HCT116 (cell line): ENCODE measurements around the gene ASXL2. TPM values are rescaled to one million over a fixed set of nuclear protein-coding genes. Genes with fewer than 3 reads are reported as not detected.

Source experiments
- ATAC-seq: fragments of 200-7000 bp; cut with Tn5 transposase; 2 replicates; pipeline ENCODE4 v1.9.1; 2020; ENCODE audit warnings: mild to moderate bottlenecking, moderate library complexity
- BruUV-seq: library from RNA; stranded (reverse); fragments of 400-500 nt; replicated peaks from 2 replicates; lab custom pipeline; 2021; lab: Mats Ljungman, UMichigan
- CTCF ChIA-PET: fragments of 300-600 bp; sonication (Branson Sonifier 250); formaldehyde crosslinking; loops from one replicate; lab custom pipeline; 2021; ENCODE audit warnings: antibody characterized with exemption; lab: Charles Lee
- POLR2A ChIA-PET: fragments of 300-600, 350-600 bp; sonication (Branson Sonifier 250); formaldehyde crosslinking; loops from one replicate; lab custom pipeline; 2021; ENCODE audit warnings: antibody characterized with exemption; lab: Charles Lee
- RAD21 ChIA-PET, 2 experiments: fragments of 300-600 bp; sonication (Branson Sonifier 250); formaldehyde crosslinking; loops; one replicate each; lab custom pipeline; 2023; ENCODE audit warnings: low total read pairs in 2 of 2; ENCODE audit not compliant: uncharacterized antibody in 2 of 2, unreplicated experiment in 2 of 2, low non-redundant PET in 1 of 2; lab: Charles Lee
- DNase-seq: peaks from one replicate; pipeline ENCODE4 v3.0.0-alpha.2; 2010; ENCODE audit warnings: low read depth, low spot score
- H2AFZ ChIP-seq: fragments of 200-600 bp; shearing (Covaris generic), sonication (generic); 2 replicates; pipeline ENCODE4 v1.6.1; 2017; ENCODE audit warnings: low read depth, mixed run types, mixed read lengths, antibody characterized with exemption, low read length; ENCODE audit not compliant: poor library complexity, severe bottlenecking
- H3K27ac ChIP-seq: 2 replicates; pipeline ENCODE4 v1.5.1; 2012; ENCODE audit warnings: low read depth, low read length
- H3K27me3 ChIP-seq: fragments of 200-600 bp; sonication (generic); 2 replicates; pipeline ENCODE4 v1.6.1; 2016; ENCODE audit warnings: mixed run types, low read length, mixed read lengths; ENCODE audit not compliant: insufficient read depth
- H3K36me3 ChIP-seq, 2 experiments: fragments of 200-500 bp in 1 of 2; fragments of 200-600 bp in 1 of 2; sonication (Bioruptor generic) in 1 of 2; sonication (generic) in 1 of 2; 2 replicates each; pipeline versions ENCODE4 v1.5.1 to v1.6.1; 2014 to 2016; ENCODE audit warnings: low read length in 2 of 2, inconsistent platforms in 1 of 2, mixed read lengths in 1 of 2, mixed run types in 1 of 2; ENCODE audit not compliant: insufficient read depth in 2 of 2, control insufficient read depth in 1 of 2
- H3K4me1 ChIP-seq, 2 experiments: fragments of 200-600 bp in 1 of 2; sonication (generic) in 1 of 2; 2 replicates each; pipeline versions ENCODE4 v1.5.1 to v1.6.1; 2012 to 2017; ENCODE audit warnings: low read length in 2 of 2, inconsistent platforms in 1 of 2, mild to moderate bottlenecking in 1 of 2, mixed read lengths in 1 of 2, mixed run types in 1 of 2, moderate library complexity in 1 of 2; ENCODE audit not compliant: insufficient read depth in 2 of 2, control insufficient read depth in 1 of 2
- H3K4me2 ChIP-seq: fragments of 200-600 bp; sonication (generic); 2 replicates; pipeline ENCODE4 v1.6.1; 2017; ENCODE audit warnings: mixed run types, low read length, mixed read lengths
- H3K4me3 ChIP-seq, 2 experiments: fragments of 200-600 bp in 1 of 2; sonication (generic) in 1 of 2; replicated peaks in 1 of 2; 2 replicates each; pipeline ENCODE4 v1.5.1; 2011 to 2016; ENCODE audit warnings: low read length in 2 of 2, control low read depth in 1 of 2, low read depth in 1 of 2, mild to moderate bottlenecking in 1 of 2, mixed read lengths in 1 of 2, mixed run types in 1 of 2
- H3K79me2 ChIP-seq: fragments of 200-600 bp; sonication (generic); 2 replicates; pipeline ENCODE4 v1.6.1; 2017; ENCODE audit warnings: mild to moderate bottlenecking, mixed run types, low read length, moderate library complexity, mixed read lengths; ENCODE audit not compliant: insufficient read depth
- H3K9ac ChIP-seq: fragments of 200-600 bp; sonication (generic); 2 replicates; pipeline ENCODE4 v1.6.1; 2016; ENCODE audit warnings: low read length, mixed read lengths
- H3K9me2 ChIP-seq: fragments of 200-600 bp; sonication (generic), shearing (Covaris generic); 2 replicates; pipeline ENCODE4 v1.6.1; 2017; ENCODE audit warnings: mixed run types, mild to moderate bottlenecking, moderate library complexity; ENCODE audit not compliant: insufficient read depth
- H3K9me3 ChIP-seq, 2 experiments: fragments of 200-500 bp in 1 of 2; fragments of 200-600 bp in 1 of 2; sonication (Bioruptor generic) in 1 of 2; sonication (generic) in 1 of 2; 2 replicates each; pipeline ENCODE4 v1.6.1; 2014 to 2017; ENCODE audit warnings: low read length in 2 of 2, mixed read lengths in 2 of 2, inconsistent platforms in 1 of 2, low read depth in 1 of 2, mild to moderate bottlenecking in 1 of 2, mixed run types in 1 of 2, moderate library complexity in 1 of 2; ENCODE audit not compliant: control insufficient read depth in 1 of 2, insufficient read depth in 1 of 2
- H4K20me1 ChIP-seq: fragments of 200-600 bp; sonication (generic), shearing (Covaris generic); 2 replicates; pipeline ENCODE4 v1.6.1; 2017; ENCODE audit warnings: mixed run types, mild to moderate bottlenecking, moderate library complexity; ENCODE audit not compliant: insufficient read depth
- CBX3 ChIP-seq: IDR thresholded peaks from 2 replicates; pipeline ENCODE4 v1.6.1; 2012; ENCODE audit warnings: low read depth
- CEBPB ChIP-seq: IDR thresholded peaks from 2 replicates; pipeline ENCODE4 v1.6.1; 2012; ENCODE audit warnings: low read depth
- ELF1 ChIP-seq: IDR thresholded peaks from 2 replicates; pipeline ENCODE4 v1.6.1; 2012; ENCODE audit warnings: low read depth, borderline replicate concordance
- EZH2 ChIP-seq: fragments of 200-600 bp; sonication (generic); IDR thresholded peaks from 2 replicates; pipeline ENCODE4 v1.6.1; 2017; ENCODE audit warnings: antibody characterized with exemption, mixed run types
- FOSL1 ChIP-seq: IDR thresholded peaks from 2 replicates; pipeline ENCODE4 v1.6.1; 2012; ENCODE audit warnings: low read depth
- JUND ChIP-seq: IDR thresholded peaks from 2 replicates; pipeline ENCODE4 v1.6.1; 2012
- POLR2A ChIP-seq: IDR thresholded peaks from 2 replicates; pipeline ENCODE4 v1.7.0; 2011; ENCODE audit warnings: borderline replicate concordance; ENCODE audit not compliant: insufficient read depth, insufficient read length; ENCODE audit errors: extremely low read depth
- POLR2AphosphoS5 ChIP-seq: IDR thresholded peaks from 2 replicates; pipeline ENCODE4 v1.6.1; 2011; ENCODE audit warnings: mild to moderate bottlenecking, low read depth, low read length, moderate library complexity
- RAD21 ChIP-seq: IDR thresholded peaks from 2 replicates; pipeline ENCODE4 v1.6.1; 2012; ENCODE audit warnings: low read depth, mild to moderate bottlenecking
- SIN3A ChIP-seq: IDR thresholded peaks from 2 replicates; pipeline ENCODE4 v1.6.1; 2012; ENCODE audit warnings: low read depth
- TCF7L2 ChIP-seq: IDR thresholded peaks from 2 replicates; pipeline ENCODE4 v1.7.0; 2011; ENCODE audit warnings: borderline replicate concordance, inconsistent platforms; ENCODE audit not compliant: insufficient read depth, insufficient read length; ENCODE audit errors: extremely low read depth
- YY1 ChIP-seq: IDR thresholded peaks from 2 replicates; pipeline ENCODE4 v1.6.1; 2011; ENCODE audit warnings: low read length, low read depth, moderate library complexity, mild to moderate bottlenecking; ENCODE audit not compliant: insufficient replicate concordance; ENCODE audit errors: extremely low read depth
- ZFX ChIP-seq: fragments of 450-650 bp; IDR thresholded peaks from 2 replicates; pipeline ENCODE4 v1.6.1; 2017
- ZNF274 ChIP-seq: fragments of 200-500 bp; sonication (Bioruptor generic); IDR thresholded peaks from 2 replicates; pipeline ENCODE4 v1.6.1; 2014; ENCODE audit warnings: mild to moderate bottlenecking, low read depth, low read length, inconsistent platforms
- intact Hi-C: fragments of 100-400 bp; cut with micrococcal nuclease; formaldehyde crosslinking; loops from 2 replicates; pipeline ENCODE4 v1.10.0; 2022
- total RNA-seq: library from RNA; stranded (reverse); gene quantifications from one replicate; pipeline ENCODE4 v1.2.1, GENCODE V29; 2021; ENCODE audit not compliant: unreplicated experiment
- TF ChIP-seq, protein P1 (sequence below): IDR thresholded peaks from 2 replicates; pipeline ENCODE4 v1.6.1; 2012; ENCODE audit warnings: low read depth
- TF ChIP-seq, protein P2 (sequence below), 3 experiments: fragments of 200-600 bp in 1 of 3; sonication (generic) in 1 of 3; IDR thresholded peaks in 2 of 3; conservative IDR thresholded peaks in 1 of 3; 2 replicates each; pipeline ENCODE4 v1.5.1; 2012 to 2017; ENCODE audit warnings: low read depth in 2 of 3, low read length in 2 of 3, antibody characterized with exemption in 1 of 3, borderline replicate concordance in 1 of 3, control low read depth in 1 of 3, mild to moderate bottlenecking in 1 of 3, mixed read lengths in 1 of 3, mixed run types in 1 of 3, moderate library complexity in 1 of 3; ENCODE audit not compliant: insufficient read depth in 1 of 3

ASXL2 gene
- total RNA-seq, 1 experiment from 2014 or later: 29.2 TPM

DNA sequence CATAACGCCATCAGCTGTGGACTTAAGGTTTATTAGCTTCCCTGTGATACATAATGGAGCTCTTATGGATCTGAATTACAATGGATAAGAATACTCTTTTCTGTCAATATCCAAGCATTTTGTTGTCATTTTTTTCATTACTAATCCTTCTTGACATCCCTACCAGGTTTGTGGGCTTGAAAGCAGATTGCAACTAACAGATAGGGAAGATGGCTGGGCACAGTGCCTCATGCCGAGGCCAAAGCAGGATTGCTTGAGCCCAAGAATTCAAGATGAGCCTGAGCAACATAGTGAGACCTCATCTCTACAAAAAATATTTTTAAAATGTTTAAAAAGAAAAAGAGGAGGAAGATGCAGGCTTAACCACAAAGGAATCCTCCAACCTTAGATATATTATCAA is 42.4 kb downstream of the ASXL2 start (continued):
- TF ChIP-seq, protein P1, sequence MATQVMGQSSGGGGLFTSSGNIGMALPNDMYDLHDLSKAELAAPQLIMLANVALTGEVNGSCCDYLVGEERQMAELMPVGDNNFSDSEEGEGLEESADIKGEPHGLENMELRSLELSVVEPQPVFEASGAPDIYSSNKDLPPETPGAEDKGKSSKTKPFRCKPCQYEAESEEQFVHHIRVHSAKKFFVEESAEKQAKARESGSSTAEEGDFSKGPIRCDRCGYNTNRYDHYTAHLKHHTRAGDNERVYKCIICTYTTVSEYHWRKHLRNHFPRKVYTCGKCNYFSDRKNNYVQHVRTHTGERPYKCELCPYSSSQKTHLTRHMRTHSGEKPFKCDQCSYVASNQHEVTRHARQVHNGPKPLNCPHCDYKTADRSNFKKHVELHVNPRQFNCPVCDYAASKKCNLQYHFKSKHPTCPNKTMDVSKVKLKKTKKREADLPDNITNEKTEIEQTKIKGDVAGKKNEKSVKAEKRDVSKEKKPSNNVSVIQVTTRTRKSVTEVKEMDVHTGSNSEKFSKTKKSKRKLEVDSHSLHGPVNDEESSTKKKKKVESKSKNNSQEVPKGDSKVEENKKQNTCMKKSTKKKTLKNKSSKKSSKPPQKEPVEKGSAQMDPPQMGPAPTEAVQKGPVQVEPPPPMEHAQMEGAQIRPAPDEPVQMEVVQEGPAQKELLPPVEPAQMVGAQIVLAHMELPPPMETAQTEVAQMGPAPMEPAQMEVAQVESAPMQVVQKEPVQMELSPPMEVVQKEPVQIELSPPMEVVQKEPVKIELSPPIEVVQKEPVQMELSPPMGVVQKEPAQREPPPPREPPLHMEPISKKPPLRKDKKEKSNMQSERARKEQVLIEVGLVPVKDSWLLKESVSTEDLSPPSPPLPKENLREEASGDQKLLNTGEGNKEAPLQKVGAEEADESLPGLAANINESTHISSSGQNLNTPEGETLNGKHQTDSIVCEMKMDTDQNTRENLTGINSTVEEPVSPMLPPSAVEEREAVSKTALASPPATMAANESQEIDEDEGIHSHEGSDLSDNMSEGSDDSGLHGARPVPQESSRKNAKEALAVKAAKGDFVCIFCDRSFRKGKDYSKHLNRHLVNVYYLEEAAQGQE: no peak
- TF ChIP-seq TCF7L2 (no peak), JUND (no peak), POLR2A (no peak), YY1 (no peak), ELF1 (no peak), CEBPB (no peak), CBX3 (no peak)

DNA sequence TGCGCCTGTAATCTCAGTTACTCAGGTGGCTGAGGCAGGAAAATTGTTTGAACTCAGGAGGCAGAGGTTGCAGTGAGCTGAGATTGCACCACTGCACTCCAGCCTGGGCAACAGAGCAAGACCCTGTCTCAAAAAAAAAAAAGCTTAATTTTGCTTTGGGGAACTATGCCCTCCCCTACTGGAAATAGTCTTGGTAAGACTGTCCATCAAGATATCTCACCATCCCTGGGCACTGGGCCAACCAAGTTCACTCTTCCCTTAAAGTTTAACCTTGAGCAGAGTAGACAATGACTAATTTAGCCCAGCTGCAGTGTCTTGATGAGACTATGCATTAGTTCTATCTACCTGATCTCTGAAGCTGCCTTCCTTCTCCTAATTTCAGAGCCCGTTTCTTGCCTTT is 44.7 kb downstream of the ASXL2 start:
- H3K4me2 ChIP-seq: no peak overlapping the region
- H3K27ac ChIP-seq: no peak overlapping the region
- ChIA-PET RAD21 (no interaction called here), POLR2A (no interaction called here), CTCF (no interaction called here)
- H2AFZ ChIP-seq: no peak overlapping the region
- no TSS peak for BruUV-seq
- no peaks in the 10 kb centered on the region for H3K9me2 ChIP-seq
- no peak overlapping the region for H3K4me3 ChIP-seq
- no peak overlapping the region for H3K9ac ChIP-seq
- DNase-seq (no peak), ATAC-seq (no peak)
- peaks cover 22% of the 10 kb centered on the region for H3K79me2 ChIP-seq
- 0 out of 4 replicates have a peak, but pooled peaks cover 0 to 8% of the 10 kb centered on the region in 2 experiments for H3K36me3 ChIP-seq
- H4K20me1 ChIP-seq: no peaks in the 10 kb centered on the region
- H3K4me1 ChIP-seq: no peaks in the 10 kb centered on the region
- intact Hi-C loops: no loop called here
- no peaks in the 10 kb centered on the region for H3K27me3 ChIP-seq
- H3K9me3 ChIP-seq: peaks cover 0 to 6% of the 10 kb centered on the region in 2 experiments; a peak in 1 of 4 replicates
- TF ChIP-seq SIN3A (no peak), FOSL1 (no peak), ZNF274 (no peak), ELF1 (no peak), EZH2 (no peak), POLR2AphosphoS5 (no peak), CBX3 (no peak), RAD21 (no peak), POLR2A (no peak), ZFX (no peak)
- TF ChIP-seq, protein P1: no peak
- TF ChIP-seq, protein P2, sequence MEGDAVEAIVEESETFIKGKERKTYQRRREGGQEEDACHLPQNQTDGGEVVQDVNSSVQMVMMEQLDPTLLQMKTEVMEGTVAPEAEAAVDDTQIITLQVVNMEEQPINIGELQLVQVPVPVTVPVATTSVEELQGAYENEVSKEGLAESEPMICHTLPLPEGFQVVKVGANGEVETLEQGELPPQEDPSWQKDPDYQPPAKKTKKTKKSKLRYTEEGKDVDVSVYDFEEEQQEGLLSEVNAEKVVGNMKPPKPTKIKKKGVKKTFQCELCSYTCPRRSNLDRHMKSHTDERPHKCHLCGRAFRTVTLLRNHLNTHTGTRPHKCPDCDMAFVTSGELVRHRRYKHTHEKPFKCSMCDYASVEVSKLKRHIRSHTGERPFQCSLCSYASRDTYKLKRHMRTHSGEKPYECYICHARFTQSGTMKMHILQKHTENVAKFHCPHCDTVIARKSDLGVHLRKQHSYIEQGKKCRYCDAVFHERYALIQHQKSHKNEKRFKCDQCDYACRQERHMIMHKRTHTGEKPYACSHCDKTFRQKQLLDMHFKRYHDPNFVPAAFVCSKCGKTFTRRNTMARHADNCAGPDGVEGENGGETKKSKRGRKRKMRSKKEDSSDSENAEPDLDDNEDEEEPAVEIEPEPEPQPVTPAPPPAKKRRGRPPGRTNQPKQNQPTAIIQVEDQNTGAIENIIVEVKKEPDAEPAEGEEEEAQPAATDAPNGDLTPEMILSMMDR (IDR thresholded peaks at IDR 0.05 in 2 of 3, conservative IDR thresholded peaks at IDR 0.05 in 1 of 3; ENCODE audit: borderline replicate concordance in 1 of 3, insufficient read depth in 1 of 3, low read depth in 2 of 3, low read length in 2 of 3): no peak
